ENCODE data around the gene GCC2. TPM values are rescaled to one million over a fixed set of nuclear protein-coding genes. Genes with fewer than 3 reads are reported as not detected.

The GCC2 gene
- total RNA-seq, 1 experiment from 2014 or later = 28.2 TPM

GRCh38 chr2:108418416-108418815, 30.6 kb upstream of the GCC2 start (continued):
- no peak for TF ChIP-seq YY1 (IDR thresholded peaks at IDR 0.05; ENCODE audit: extremely low read depth, insufficient replicate concordance, low read depth, low read length)
- TF ChIP-seq EGR1 (IDR thresholded peaks at IDR 0.05; ENCODE audit: low read depth) = no peak
- no peak for TF ChIP-seq ZNF274 (IDR thresholded peaks at IDR 0.05; ENCODE audit: low read depth, low read length)
- TF ChIP-seq EZH2 (IDR thresholded peaks at IDR 0.05) = no peak
- TF ChIP-seq SIN3A (IDR thresholded peaks at IDR 0.05; ENCODE audit: low read depth) = no peak

- POLR2A ChIA-PET = no interaction called here
- no peak overlapping the region for H3K4me3 ChIP-seq (replicated peaks in 1 of 2; ENCODE audit: low read depth in 1 of 2, low read length in 2 of 2)
- no peak for TF ChIP-seq ZFX (IDR thresholded peaks at IDR 0.05)
- no peak for TF ChIP-seq MAX (IDR thresholded peaks at IDR 0.05)
- no peak for ATAC-seq
- no peaks in the 10 kb centered on the region for H4K20me1 ChIP-seq (ENCODE audit: insufficient read depth)
- RAD21 ChIA-PET (ENCODE audit: low non-redundant PET in 1 of 2, low total read pairs in 2 of 2, uncharacterized antibody in 2 of 2, unreplicated experiment in 2 of 2) = no interaction called here
- CTCF ChIA-PET = no interaction called here
- no peaks in the 10 kb centered on the region for H3K9me3 ChIP-seq (ENCODE audit: control insufficient read depth in 1 of 2, insufficient read depth in 1 of 2, low read depth in 1 of 2, low read length in 2 of 2)
- H3K4me1 ChIP-seq (ENCODE audit: control insufficient read depth in 1 of 2, insufficient read depth in 2 of 2, low read length in 2 of 2) = no peaks in the 10 kb centered on the region
- no peaks in the 10 kb centered on the region for H3K79me2 ChIP-seq (ENCODE audit: insufficient read depth, low read length)
- H3K27me3 ChIP-seq (ENCODE audit: insufficient read depth, low read length) = no peaks in the 10 kb centered on the region
- DNase-seq (ENCODE audit: low read depth, low spot score) = no peak
- H3K4me2 ChIP-seq (ENCODE audit: low read length) = no peak overlapping the region
- H3K9ac ChIP-seq (ENCODE audit: low read length) = no peak overlapping the region
- intact Hi-C loops (cut with micrococcal nuclease) = no loop called here
- H2AFZ ChIP-seq (ENCODE audit: low read depth, low read length, poor library complexity, severe bottlenecking) = no peak overlapping the region
- H3K9me2 ChIP-seq (ENCODE audit: insufficient read depth) = no peaks in the 10 kb centered on the region
- no peak overlapping the region for H3K27ac ChIP-seq (ENCODE audit: low read depth, low read length)
- BruUV-seq (replicated peaks) = no TSS peak
- no peaks in the 10 kb centered on the region for H3K36me3 ChIP-seq (ENCODE audit: control insufficient read depth in 1 of 2, insufficient read depth in 2 of 2, low read length in 2 of 2)
These were observed 25.9 kb upstream of the GCC2 start for GRCh38 chr2:108423067-108423466.

- Histone ChIP-seq H3K27me3 (ENCODE audit: insufficient read depth, low read length) (no peaks in the 10 kb centered on the region), H3K9me2 (ENCODE audit: insufficient read depth) (no peaks in the 10 kb centered on the region), H3K79me2 (ENCODE audit: insufficient read depth, low read length) (no peaks in the 10 kb centered on the region), H3K9me3 (ENCODE audit: control insufficient read depth in 1 of 2, insufficient read depth in 1 of 2, low read depth in 1 of 2, low read length in 2 of 2) (no peaks in the 10 kb centered on the region), H3K4me2 (ENCODE audit: low read length) (no peak overlapping the region), H3K36me3 (ENCODE audit: control insufficient read depth in 1 of 2, insufficient read depth in 2 of 2, low read length in 2 of 2) (no peaks in the 10 kb centered on the region), H4K20me1 (ENCODE audit: insufficient read depth) (no peaks in the 10 kb centered on the region), H3K4me3 (replicated peaks in 1 of 2; ENCODE audit: low read depth in 1 of 2, low read length in 2 of 2) (no peak overlapping the region), H3K9ac (ENCODE audit: low read length) (no peak overlapping the region), H3K27ac (ENCODE audit: low read depth, low read length) (no peak overlapping the region), H2AFZ (ENCODE audit: low read depth, low read length, poor library complexity, severe bottlenecking) (no peak overlapping the region), H3K4me1 (ENCODE audit: control insufficient read depth in 1 of 2, insufficient read depth in 2 of 2, low read length in 2 of 2) (no peaks in the 10 kb centered on the region)
- ChIA-PET RAD21 (ENCODE audit: low non-redundant PET in 1 of 2, low total read pairs in 2 of 2, uncharacterized antibody in 2 of 2, unreplicated experiment in 2 of 2) (no interaction called here), POLR2A (no interaction called here), CTCF (no interaction called here)
- intact Hi-C loops (cut with micrococcal nuclease) = no loop called here
- TF ChIP-seq EZH2 (IDR thresholded peaks at IDR 0.05) (no peak), POLR2A (IDR thresholded peaks at IDR 0.05; ENCODE audit: borderline replicate concordance, extremely low read depth, insufficient read depth, insufficient read length) (no peak), CTCF (IDR thresholded peaks at IDR 0.05 in 2 of 3, conservative IDR thresholded peaks at IDR 0.05 in 1 of 3; ENCODE audit: borderline replicate concordance in 1 of 3, insufficient read depth in 1 of 3, low read depth in 2 of 3, low read length in 2 of 3) (no peak), CBX3 (IDR thresholded peaks at IDR 0.05; ENCODE audit: low read depth) (no peak), SRF (IDR thresholded peaks at IDR 0.05; ENCODE audit: low read depth) (no peak), YY1 (IDR thresholded peaks at IDR 0.05; ENCODE audit: extremely low read depth, insufficient replicate concordance, low read depth, low read length) (no peak), ATF3 (IDR thresholded peaks at IDR 0.05) (no peak), ZNF274 (IDR thresholded peaks at IDR 0.05; ENCODE audit: low read depth, low read length) (no peak)
- BruUV-seq (replicated peaks) = no TSS peak
- ATAC-seq (no peak), DNase-seq (ENCODE audit: low read depth, low spot score) (no peak)
These were observed 25.3 kb upstream of the GCC2 start for GRCh38 chr2:108423502-108424251.
